ENCODE results near the gene CHRM3.

GRCh38 chr1:239432255-239432654, 45.9 kb downstream of the CHRM3 start:
- TF ChIP-seq CTCF (IDR thresholded peaks at IDR 0.05) (no peak), EZH2 (IDR thresholded peaks at IDR 0.05; ENCODE audit: borderline replicate concordance, insufficient read depth, low read depth, low read length, poor library complexity, severe bottlenecking) (no peak)
